HG02798 (cell line): Measurements from ENCODE around the gene IL18R1.
A peak's percentile ranks its signal among the peaks of the same experiment; 100 is the strongest.

Source experiments
- ATAC-seq: cut with Tn5 transposase; IDR thresholded peaks from one replicate; pipeline ENCODE4 v1.9.1; 2021; ENCODE audit warnings: mild to moderate bottlenecking; ENCODE audit not compliant: unreplicated experiment, poor library complexity

The IL18R1 gene

DNA sequence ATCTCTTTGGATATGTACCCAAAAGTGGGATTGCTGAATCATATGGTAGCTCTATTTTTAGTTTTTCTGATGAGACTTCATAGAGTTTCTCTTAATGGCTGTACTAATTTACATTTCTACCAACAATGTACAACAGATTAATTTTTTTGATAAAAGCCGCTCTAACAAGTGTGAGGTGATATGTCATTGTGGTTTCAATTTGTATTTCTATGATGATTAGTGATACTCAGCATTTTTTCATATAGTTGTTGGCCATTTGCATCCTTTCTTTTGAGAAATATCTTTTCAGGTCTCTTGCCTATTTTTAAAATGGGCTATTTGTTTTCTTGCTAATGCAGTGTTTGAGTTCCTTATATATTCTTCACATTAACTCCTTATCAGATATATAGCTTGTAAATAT lies 71.7 kb downstream of the IL18R1 start:
- no peak for ATAC-seq

GRCh38 chr2:102428573-102428972 lies 73.0 kb downstream of the IL18R1 start:
- no peak for ATAC-seq

GRCh38 chr2:102432386-102432785 lies 76.8 kb downstream of the IL18R1 start:
- no peak for ATAC-seq

GRCh38 chr2:102433973-102434654 lies 78.5 kb downstream of the IL18R1 start:
- no peak for ATAC-seq

DNA sequence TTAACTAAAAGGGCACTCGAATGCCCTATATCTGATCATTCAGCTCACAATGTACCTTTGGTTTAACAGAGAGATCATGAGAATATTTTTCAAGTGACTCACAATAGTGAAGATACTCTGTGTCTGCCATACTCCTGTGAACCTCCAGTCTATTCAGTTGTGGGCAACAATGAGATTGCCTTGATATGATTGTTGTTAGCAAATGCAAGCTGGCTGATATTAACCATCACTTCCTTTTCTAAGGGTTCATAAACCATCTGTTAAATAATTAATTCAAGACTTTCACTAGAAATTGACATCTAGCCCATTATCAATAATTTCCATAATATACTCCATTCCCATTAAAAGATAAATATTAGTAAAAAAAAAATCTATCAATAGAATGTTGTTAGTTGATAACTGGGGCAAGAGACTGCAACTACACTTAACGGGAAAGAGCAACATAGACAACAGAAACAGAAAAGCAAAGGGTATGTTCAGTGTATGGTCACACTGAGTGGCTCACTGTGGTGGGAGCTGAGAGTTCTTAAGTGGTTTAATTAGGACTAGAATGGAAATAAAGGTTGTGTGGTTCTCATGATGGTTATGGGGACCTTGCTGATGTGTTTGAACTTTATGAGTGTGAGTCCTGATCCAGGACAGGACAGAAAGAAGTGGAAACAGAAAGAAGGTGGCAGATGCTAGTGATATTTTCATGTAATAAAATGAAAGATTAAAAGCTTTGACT lies 79.2 kb downstream of the IL18R1 start:
- ATAC-seq, result no peak

- ATAC-seq, result no peak
Measured at GRCh38 chr2:102435741-102436140, 80.1 kb downstream of the IL18R1 start.

DNA sequence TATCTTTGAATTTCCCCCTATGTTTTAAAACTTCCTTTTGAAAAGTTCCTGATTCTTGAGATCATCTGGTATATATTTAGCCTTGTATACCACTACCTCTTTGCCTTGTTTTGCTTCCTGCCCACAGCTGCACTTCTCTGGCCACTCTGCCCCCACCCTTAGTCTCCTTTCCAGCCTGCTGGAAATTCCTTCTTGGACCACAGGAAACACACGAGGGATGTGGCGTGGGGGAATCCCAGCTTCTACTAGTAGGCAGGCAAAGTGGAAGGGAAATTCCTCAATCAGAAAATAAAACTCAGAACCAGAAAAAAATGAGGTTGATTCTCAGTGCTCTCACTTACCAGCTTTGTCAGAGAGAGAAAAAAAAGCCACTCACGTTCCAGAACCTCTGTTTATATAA lies 80.7 kb downstream of the IL18R1 start:
- no peak for ATAC-seq

- ATAC-seq, result no peak
Measured at GRCh38 chr2:102437122-102437521, 81.5 kb downstream of the IL18R1 start.

DNA sequence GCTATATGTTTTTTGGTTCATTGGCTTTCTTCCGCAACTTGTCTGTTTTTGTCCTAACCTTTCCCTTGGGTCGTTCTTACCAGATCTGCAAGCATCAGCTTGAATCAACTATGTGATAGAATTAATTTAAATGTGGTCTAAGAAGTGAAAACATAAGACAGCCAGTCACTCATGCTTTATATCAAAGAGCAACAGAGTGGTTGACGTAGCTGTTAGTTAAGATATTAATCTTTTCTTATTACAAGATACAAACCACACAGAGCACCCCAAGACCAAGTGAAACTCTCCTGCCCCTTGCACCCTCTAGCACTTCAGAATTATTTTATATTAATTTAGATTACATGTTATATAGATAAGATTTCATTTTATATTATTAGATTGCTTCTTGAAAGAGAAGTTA lies 82.5 kb downstream of the IL18R1 start:
- ATAC-seq, result no peak

DNA sequence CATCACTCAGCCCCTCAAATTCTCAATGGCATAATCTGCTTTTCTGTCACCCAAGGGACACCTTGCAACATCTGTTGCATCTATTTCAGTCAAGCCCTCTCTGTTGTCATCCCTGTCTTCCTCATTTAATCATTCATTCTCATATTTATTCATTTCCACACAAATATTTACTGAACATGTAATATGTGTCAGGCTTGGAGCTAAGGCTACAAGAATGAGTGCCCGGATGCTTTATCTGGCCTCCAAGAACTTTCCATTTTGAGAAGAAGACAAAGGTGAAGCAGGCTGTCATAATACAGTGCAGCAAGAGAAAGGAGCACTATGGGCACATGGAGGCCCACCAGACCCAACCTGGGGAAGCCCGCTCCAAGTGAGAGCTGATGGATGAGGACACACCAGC lies 83.0 kb downstream of the IL18R1 start:
- no peak for ATAC-seq

GRCh38 chr2:102439065-102439695 lies 83.6 kb downstream of the IL18R1 start:
- no peak for ATAC-seq

- peak; percentile 52 for ATAC-seq
Measured at GRCh38 chr2:102442967-102443828, 87.6 kb downstream of the IL18R1 start.

GRCh38 chr2:102444233-102444632 lies 88.6 kb downstream of the IL18R1 start:
- no peak for ATAC-seq

DNA sequence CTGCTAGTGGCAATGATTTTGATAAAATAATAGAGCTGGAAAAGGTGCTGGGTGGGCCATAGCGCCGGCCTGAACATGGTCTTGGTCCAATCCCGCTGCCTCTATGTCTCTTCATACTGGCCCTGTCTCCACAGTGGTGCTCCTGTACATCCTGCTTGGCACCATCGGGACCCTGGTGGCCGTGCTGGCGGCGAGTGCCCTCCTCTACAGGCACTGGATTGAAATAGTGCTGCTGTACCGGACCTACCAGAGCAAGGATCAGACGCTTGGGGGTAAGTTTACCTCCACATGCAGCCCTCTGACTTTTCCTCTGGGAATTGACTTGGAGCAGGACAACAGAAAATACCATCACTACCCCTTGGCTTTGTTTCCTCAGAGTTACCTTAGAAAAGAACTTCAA lies 91.3 kb downstream of the IL18R1 start:
- no peak for ATAC-seq
